MM.1S (cell line): ENCODE measurements around the gene SF3B2.

ENCODE experiments used
- DNase-seq: peaks from one replicate; pipeline ENCODE4 v3.0.0-alpha.2; 2015
- H2AFZ ChIP-seq: fragments of 300-600 bp; sonication (generic); 2 replicates; pipeline ENCODE4 v1.6.0; 2016; ENCODE audit warnings: antibody characterized with exemption, low read length
- H3F3A ChIP-seq: fragments of 300-600 bp; sonication (generic); 2 replicates; pipeline ENCODE4 v1.6.1; 2016; ENCODE audit warnings: mild to moderate bottlenecking, antibody characterized with exemption, low read length, moderate library complexity, mixed read lengths; ENCODE audit not compliant: insufficient read depth
- H3K27ac ChIP-seq: fragments of 300-600 bp; sonication (generic); 2 replicates; pipeline ENCODE4 v1.5.1; 2016; ENCODE audit warnings: mild to moderate bottlenecking, low read length
- H3K27me3 ChIP-seq: fragments of 300-600 bp; sonication (generic); replicated peaks from 2 replicates; pipeline ENCODE4 v1.6.0; 2016; ENCODE audit warnings: low read length; ENCODE audit not compliant: insufficient read depth
- H3K36me3 ChIP-seq: fragments of 300-600 bp; sonication (generic); replicated peaks from 2 replicates; pipeline ENCODE4 v1.6.1; 2016; ENCODE audit warnings: mild to moderate bottlenecking, low read length, mixed read lengths; ENCODE audit not compliant: insufficient read depth
- H3K4me1 ChIP-seq: fragments of 300-600 bp; sonication (generic); 2 replicates; pipeline ENCODE4 v1.6.1; 2016; ENCODE audit warnings: low read length, mixed read lengths
- H3K4me2 ChIP-seq: fragments of 300-600 bp; sonication (generic); 2 replicates; pipeline ENCODE4 v1.6.0; 2016; ENCODE audit warnings: low read depth, low read length
- H3K4me3 ChIP-seq: fragments of 300-600 bp; sonication (generic); 2 replicates; pipeline ENCODE4 v1.5.1; 2016; ENCODE audit warnings: low read length, mixed read lengths
- H3K79me2 ChIP-seq: fragments of 300-600 bp; sonication (generic); 2 replicates; pipeline ENCODE4 v1.6.1; 2016; ENCODE audit warnings: mixed run types, low read length, mixed read lengths
- H3K9ac ChIP-seq: fragments of 300-600 bp; sonication (generic); 2 replicates; pipeline ENCODE4 v1.6.1; 2016; ENCODE audit warnings: low read length, mixed read lengths
- H3K9me2 ChIP-seq: fragments of 300-600 bp; sonication (generic); replicated peaks from 2 replicates; pipeline ENCODE4 v1.6.1; 2016; ENCODE audit warnings: mild to moderate bottlenecking, low read length, mixed read lengths; ENCODE audit not compliant: insufficient read depth
- H3K9me3 ChIP-seq: fragments of 300-600 bp; sonication (generic); replicated peaks from 2 replicates; pipeline ENCODE4 v1.6.1; 2016; ENCODE audit warnings: mild to moderate bottlenecking, low read length, mixed read lengths; ENCODE audit not compliant: insufficient read depth
- H4K20me1 ChIP-seq: fragments of 300-600 bp; sonication (generic); 2 replicates; pipeline ENCODE4 v1.6.1; 2016; ENCODE audit warnings: mild to moderate bottlenecking, low read length, moderate library complexity, mixed read lengths; ENCODE audit not compliant: insufficient read depth
- EZH2 ChIP-seq: fragments of 300-600 bp; sonication (generic); optimal IDR thresholded peaks from 2 replicates; pipeline ENCODE3; 2017; ENCODE audit warnings: low read depth, mild to moderate bottlenecking, antibody characterized with exemption, low read length, mixed read lengths
- EZH2phosphoT487 ChIP-seq: fragments of 300-600 bp; sonication (generic); IDR thresholded peaks from 2 replicates; pipeline ENCODE4 v1.6.1; 2018; ENCODE audit warnings: antibody characterized with exemption, low read length
- TF ChIP-seq, protein P1 (sequence below): fragments of 300-600 bp; sonication (generic); IDR thresholded peaks from 2 replicates; pipeline ENCODE4 v1.5.1; 2016; ENCODE audit warnings: antibody characterized with exemption, low read length, mixed read lengths

SF3B2 gene

GRCh38 chr11:66055021-66055420 lies 2.9 kb downstream of the SF3B2 start:
- DNase-seq = no peak
- peaks cover 74% of the 10 kb centered on the region for H3K79me2 ChIP-seq
- peaks cover 26% of the 10 kb centered on the region for H3K4me1 ChIP-seq
- no peaks in the 10 kb centered on the region for H3K27me3 ChIP-seq
- H3K36me3 ChIP-seq = peaks cover 13% of the 10 kb centered on the region; the same call in 1 of the 2 replicates
- no peak for TF ChIP-seq EZH2phosphoT487
- H3K27ac ChIP-seq = peak overlapping the region; percentile 3; the same call in 1 of the 2 replicates
- peaks cover 34% of the 10 kb centered on the region for H3F3A ChIP-seq
- H3K4me2 ChIP-seq = no peak overlapping the region; the same call in 1 of the 2 replicates
- no peaks in the 10 kb centered on the region for H3K9me3 ChIP-seq
- H3K9ac ChIP-seq = no peak overlapping the region; the same call in 1 of the 2 replicates
- H2AFZ ChIP-seq = no peak overlapping the region
- H3K9me2 ChIP-seq = no peaks in the 10 kb centered on the region
- 0 out of 2 replicates have a peak, but pooled peaks cover 13% of the 10 kb centered on the region for H4K20me1 ChIP-seq
- no peak overlapping the region for H3K4me3 ChIP-seq

- Histone ChIP-seq H3K4me3 (no peak overlapping the region), H3K36me3 (peaks cover 17% of the 10 kb centered on the region), H3K27ac (no peak overlapping the region), H3K27me3 (no peaks in the 10 kb centered on the region), H3K79me2 (peaks cover 89% of the 10 kb centered on the region), H3K9me3 (no peaks in the 10 kb centered on the region), H2AFZ (no peak overlapping the region), H3K9ac (no peak overlapping the region), H4K20me1 (0 out of 2 replicates have a peak, but pooled peaks cover 13% of the 10 kb centered on the region), H3K9me2 (no peaks in the 10 kb centered on the region), H3F3A (peaks cover 36% of the 10 kb centered on the region), H3K4me1 (peaks cover 21% of the 10 kb centered on the region), H3K4me2 (no peak overlapping the region)
- no peak for DNase-seq
- TF ChIP-seq, protein P1, sequence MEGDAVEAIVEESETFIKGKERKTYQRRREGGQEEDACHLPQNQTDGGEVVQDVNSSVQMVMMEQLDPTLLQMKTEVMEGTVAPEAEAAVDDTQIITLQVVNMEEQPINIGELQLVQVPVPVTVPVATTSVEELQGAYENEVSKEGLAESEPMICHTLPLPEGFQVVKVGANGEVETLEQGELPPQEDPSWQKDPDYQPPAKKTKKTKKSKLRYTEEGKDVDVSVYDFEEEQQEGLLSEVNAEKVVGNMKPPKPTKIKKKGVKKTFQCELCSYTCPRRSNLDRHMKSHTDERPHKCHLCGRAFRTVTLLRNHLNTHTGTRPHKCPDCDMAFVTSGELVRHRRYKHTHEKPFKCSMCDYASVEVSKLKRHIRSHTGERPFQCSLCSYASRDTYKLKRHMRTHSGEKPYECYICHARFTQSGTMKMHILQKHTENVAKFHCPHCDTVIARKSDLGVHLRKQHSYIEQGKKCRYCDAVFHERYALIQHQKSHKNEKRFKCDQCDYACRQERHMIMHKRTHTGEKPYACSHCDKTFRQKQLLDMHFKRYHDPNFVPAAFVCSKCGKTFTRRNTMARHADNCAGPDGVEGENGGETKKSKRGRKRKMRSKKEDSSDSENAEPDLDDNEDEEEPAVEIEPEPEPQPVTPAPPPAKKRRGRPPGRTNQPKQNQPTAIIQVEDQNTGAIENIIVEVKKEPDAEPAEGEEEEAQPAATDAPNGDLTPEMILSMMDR = no peak
- no peak for TF ChIP-seq EZH2
- no peak for TF ChIP-seq EZH2phosphoT487
These were observed 4.3 kb downstream of the SF3B2 start for GRCh38 chr11:66056501-66056900.

- Histone ChIP-seq H3K9me2 (no peaks in the 10 kb centered on the region), H3K4me2 (no peak overlapping the region), H3K27ac (no peak overlapping the region), H3F3A (peaks cover 49% of the 10 kb centered on the region), H3K9ac (no peak overlapping the region), H3K79me2 (peaks cover 97% of the 10 kb centered on the region), H3K4me1 (peaks cover 41% of the 10 kb centered on the region), H3K4me3 (no peak overlapping the region), H4K20me1 (peaks cover 20% of the 10 kb centered on the region), H3K27me3 (no peaks in the 10 kb centered on the region), H3K9me3 (no peaks in the 10 kb centered on the region), H2AFZ (no peak overlapping the region), H3K36me3 (peaks cover 24% of the 10 kb centered on the region)
- DNase-seq = no peak
- TF ChIP-seq EZH2phosphoT487 (no peak), EZH2 (no peak)
- TF ChIP-seq, protein P1 = no peak
These were observed 8.0 kb downstream of the SF3B2 start for GRCh38 chr11:66059966-66060680.

DNA sequence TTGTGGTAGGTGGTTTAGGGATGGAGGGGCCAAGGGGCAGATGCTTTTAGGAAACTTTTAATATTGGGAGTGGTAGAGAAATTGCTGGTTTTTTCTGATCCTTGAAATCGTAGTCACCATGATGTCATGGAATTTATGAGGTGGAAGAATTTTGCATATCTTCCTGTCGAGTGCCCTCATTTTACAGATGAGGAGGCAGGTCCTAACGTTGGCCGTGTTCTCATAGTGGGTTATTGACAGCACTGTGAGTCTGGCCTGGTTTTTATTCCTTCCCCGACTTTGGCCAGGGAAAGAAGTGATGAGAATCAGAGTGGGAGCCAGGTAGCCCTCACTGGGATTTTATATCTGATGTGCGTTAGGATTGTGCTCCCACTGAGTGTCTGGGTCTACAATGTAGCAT lies 9.1 kb downstream of the SF3B2 start:
- Histone ChIP-seq H3K4me3 (no peak overlapping the region), H3K27me3 (no peaks in the 10 kb centered on the region), H2AFZ (no peak overlapping the region), H3K4me1 (peaks cover 44% of the 10 kb centered on the region), H3F3A (peaks cover 60% of the 10 kb centered on the region), H3K4me2 (no peak overlapping the region), H3K36me3 (peaks cover 19% of the 10 kb centered on the region), H3K9me2 (no peaks in the 10 kb centered on the region), H3K9ac (no peak overlapping the region), H4K20me1 (peaks cover 20% of the 10 kb centered on the region), H3K79me2 (peaks cover 95% of the 10 kb centered on the region), H3K9me3 (no peaks in the 10 kb centered on the region), H3K27ac (no peak overlapping the region)
- TF ChIP-seq EZH2phosphoT487 (no peak), EZH2 (no peak)
- TF ChIP-seq, protein P1 = no peak
- DNase-seq = no peak
